Neuronal stem cell (in vitro differentiated cells): ENCODE results near the gene LRRC25.
A peak's percentile ranks its signal among the peaks of the same experiment; 100 is the strongest.

Experiments
- DNase-seq: peaks from one replicate; pipeline ENCODE4 v3.0.0-alpha.2; 2013; ENCODE audit warnings: low spot score
- H2AFZ ChIP-seq: one replicate; pipeline ENCODE4 v1.6.1; 2013; ENCODE audit warnings: mild to moderate bottlenecking, low read length, inconsistent platforms
- H2AK5ac ChIP-seq: 2 replicates; pipeline ENCODE4 v1.6.1; 2013; ENCODE audit warnings: low read depth, mild to moderate bottlenecking, inconsistent platforms, low read length, moderate library complexity, mixed read lengths
- H2BK120ac ChIP-seq: 2 replicates; pipeline ENCODE4 v1.6.1; 2013; ENCODE audit warnings: low read depth, mild to moderate bottlenecking, inconsistent platforms, low read length, moderate library complexity, mixed read lengths
- H2BK12ac ChIP-seq: one replicate; pipeline ENCODE4 v1.6.1; 2013; ENCODE audit warnings: low read length, inconsistent platforms
- H2BK15ac ChIP-seq: 2 replicates; pipeline ENCODE4 v1.6.1; 2013; ENCODE audit warnings: mild to moderate bottlenecking, low read length, inconsistent platforms, mixed read lengths
- H2BK5ac ChIP-seq: one replicate; pipeline ENCODE4 v1.6.1; 2013; ENCODE audit warnings: inconsistent platforms, mild to moderate bottlenecking, low read length, moderate library complexity
- H3K14ac ChIP-seq: one replicate; pipeline ENCODE4 v1.6.1; 2013; ENCODE audit warnings: low read length, inconsistent platforms
- H3K18ac ChIP-seq: 2 replicates; pipeline ENCODE4 v1.6.1; 2013; ENCODE audit warnings: low read length, inconsistent platforms
- H3K23ac ChIP-seq: 2 replicates; pipeline ENCODE4 v1.6.1; 2013; ENCODE audit warnings: low read depth, mild to moderate bottlenecking, mixed read lengths, low read length, inconsistent platforms; ENCODE audit not compliant: poor library complexity
- H3K27ac ChIP-seq: replicated peaks from 3 replicates; pipeline ENCODE4 v1.5.1; 2013; ENCODE audit warnings: low read length, inconsistent platforms
- H3K27me3 ChIP-seq, 3 experiments: 2 replicates each; pipeline ENCODE4 v1.6.1; 2013; ENCODE audit warnings: low read length in 3 of 3, mild to moderate bottlenecking in 2 of 3, inconsistent platforms in 1 of 3, low read depth in 1 of 3, mixed read lengths in 1 of 3, moderate library complexity in 1 of 3; ENCODE audit not compliant: control insufficient read depth in 3 of 3, insufficient read depth in 3 of 3
- H3K36me3 ChIP-seq, 2 donors: replicated peaks in 1 of 2; 2 replicates each; pipeline ENCODE4 v1.6.1; 2013; ENCODE audit warnings: low read length in 2 of 2; ENCODE audit not compliant: control insufficient read depth in 2 of 2, insufficient read depth in 2 of 2
- H3K4ac ChIP-seq: 2 replicates; pipeline ENCODE4 v1.6.1; 2013; ENCODE audit warnings: inconsistent platforms, mild to moderate bottlenecking, low read length, moderate library complexity
- H3K4me1 ChIP-seq, 2 donors: 1 replicate in 1 of 2; 2 replicates in 1 of 2; pipeline ENCODE4 v1.6.1; 2013; ENCODE audit warnings: low read length in 2 of 2, low read depth in 1 of 2; ENCODE audit not compliant: control insufficient read depth in 2 of 2, insufficient read depth in 1 of 2
- H3K4me2 ChIP-seq: one replicate; pipeline ENCODE4 v1.6.1; 2013; ENCODE audit warnings: mild to moderate bottlenecking, low read length, inconsistent platforms; ENCODE audit not compliant: insufficient read depth, poor library complexity, severe bottlenecking
- H3K4me3 ChIP-seq, 2 donors: 2 replicates each; pipeline ENCODE4 v1.5.1; 2013; ENCODE audit warnings: low read length in 2 of 2, mild to moderate bottlenecking in 2 of 2, inconsistent platforms in 1 of 2, moderate library complexity in 1 of 2
- H3K79me1 ChIP-seq: one replicate; pipeline ENCODE4 v1.6.1; 2013; ENCODE audit warnings: low read depth, mild to moderate bottlenecking, inconsistent platforms, low read length, moderate library complexity
- H3K9ac ChIP-seq: one replicate; pipeline ENCODE4 v1.6.1; 2013; ENCODE audit warnings: mild to moderate bottlenecking, low read depth, low read length, inconsistent platforms; ENCODE audit not compliant: poor library complexity
- H3K9me3 ChIP-seq, 2 donors: replicated peaks in 1 of 2; 2 replicates each; pipeline versions ENCODE3 to v1.6.1; 2013; ENCODE audit warnings: low read length in 2 of 2, mild to moderate bottlenecking in 2 of 2, inconsistent platforms in 1 of 2, low read depth in 1 of 2, mixed read lengths in 1 of 2, moderate library complexity in 1 of 2; ENCODE audit not compliant: control insufficient read depth in 2 of 2, insufficient read depth in 1 of 2
- H4K8ac ChIP-seq: one replicate; pipeline ENCODE4 v1.6.1; 2013; ENCODE audit warnings: low read depth, mild to moderate bottlenecking, inconsistent platforms, low read length, moderate library complexity
- H4K91ac ChIP-seq: one replicate; pipeline ENCODE4 v1.6.1; 2013; ENCODE audit warnings: low read length, low read depth, mild to moderate bottlenecking, inconsistent platforms; ENCODE audit not compliant: poor library complexity
- WGBS, 2 donors: extraction: QIAGEN DNeasy Blood & Tissue Kit; methylation state at CpG; one replicate each; pipeline ENCODE4 v1.1.7; 2013; ENCODE audit warnings: missing lambda C conversion rate in 2 of 2, mixed read lengths in 1 of 2; ENCODE audit not compliant: insufficient read length in 2 of 2, insufficient replicate concordance in 1 of 2; ENCODE audit errors: extremely low coverage in 2 of 2; 5-methylcytosine and 5-hydroxymethylcytosine counted together

Gene LRRC25

GRCh38 chr19:18380843-18381242, 16.6 kb downstream of the LRRC25 start:
- no peaks in the 10 kb centered on the region for H3K79me1 ChIP-seq
- H3K23ac ChIP-seq: no peak overlapping the region
- H3K27me3 ChIP-seq: no peaks in the 10 kb centered on the region
- no peak overlapping the region for H3K4me3 ChIP-seq
- no peak for DNase-seq
- no peak overlapping the region for H3K4me2 ChIP-seq
- H2AFZ ChIP-seq: no peak overlapping the region
- no peak overlapping the region for H2AK5ac ChIP-seq
- no peak overlapping the region for H3K9ac ChIP-seq
- no peak overlapping the region for H3K14ac ChIP-seq
- H3K4me1 ChIP-seq: peaks cover 2 to 5% of the 10 kb centered on the region in 2 donors
- no CpG with 5 or more reads among the region's 3 CpGs for WGBS, 2 donors
- no peak overlapping the region for H3K27ac ChIP-seq
- H2BK15ac ChIP-seq: peak overlapping the region; percentile 90
- no peak overlapping the region for H4K91ac ChIP-seq
- no peaks in the 10 kb centered on the region for H3K9me3 ChIP-seq
- H3K18ac ChIP-seq: no peak overlapping the region
- H3K36me3 ChIP-seq: no peaks in the 10 kb centered on the region
- H2BK12ac ChIP-seq: no peak overlapping the region
- no peak overlapping the region for H2BK5ac ChIP-seq
- peak overlapping the region; percentile 24 for H2BK120ac ChIP-seq
- peak overlapping the region; percentile 24 for H4K8ac ChIP-seq
- H3K4ac ChIP-seq: no peak overlapping the region

- H3K27ac ChIP-seq: no peak overlapping the region
- H2BK5ac ChIP-seq: peak overlapping the region; percentile 78
- peak overlapping the region; percentile 24 for H4K8ac ChIP-seq
- no peak overlapping the region for H4K91ac ChIP-seq
- no CpG with 5 or more reads among the region's 22 CpGs for WGBS, 2 donors
- H3K79me1 ChIP-seq: no peaks in the 10 kb centered on the region
- H3K18ac ChIP-seq: peak overlapping the region; percentile 52
- peak overlapping the region; percentile 24 for H2BK120ac ChIP-seq
- H3K23ac ChIP-seq: no peak overlapping the region
- H3K4me3 ChIP-seq: no peak overlapping the region
- peak overlapping the region; percentile 36 for H2AFZ ChIP-seq
- H3K4me1 ChIP-seq: peaks cover 0 to 1% of the 10 kb centered on the region in 2 donors
- H2BK12ac ChIP-seq: no peak overlapping the region
- H2BK15ac ChIP-seq: peak overlapping the region; percentile 90
- H2AK5ac ChIP-seq: peak overlapping the region; percentile 37
- no peaks in the 10 kb centered on the region for H3K9me3 ChIP-seq
- H3K9ac ChIP-seq: no peak overlapping the region
- no peaks in the 10 kb centered on the region for H3K27me3 ChIP-seq
- no peaks in the 10 kb centered on the region for H3K36me3 ChIP-seq
- H3K14ac ChIP-seq: no peak overlapping the region
- no peak overlapping the region for H3K4ac ChIP-seq
- no peak overlapping the region for H3K4me2 ChIP-seq
- DNase-seq: no peak
These were observed 17.3 kb downstream of the LRRC25 start for GRCh38 chr19:18379803-18380747.

- peaks cover 16 to 17% of the 10 kb centered on the region in 2 donors for H3K4me1 ChIP-seq
- no peak overlapping the region for H4K8ac ChIP-seq
- no peak overlapping the region for H2BK12ac ChIP-seq
- H3K9me3 ChIP-seq: no peaks in the 10 kb centered on the region
- no peak overlapping the region for H3K4ac ChIP-seq
- H3K14ac ChIP-seq: no peak overlapping the region
- H3K4me3 ChIP-seq: no peak overlapping the region
- no peak overlapping the region for H3K18ac ChIP-seq
- no peaks in the 10 kb centered on the region for H3K27me3 ChIP-seq
- no peak overlapping the region for H4K91ac ChIP-seq
- H3K23ac ChIP-seq: no peak overlapping the region
- H3K36me3 ChIP-seq: no peaks in the 10 kb centered on the region
- no peak overlapping the region for H3K27ac ChIP-seq
- H2AK5ac ChIP-seq: no peak overlapping the region
- WGBS, 2 donors: no CpG with 5 or more reads among the region's 6 CpGs
- no peak overlapping the region for H3K9ac ChIP-seq
- DNase-seq: no peak
- H3K4me2 ChIP-seq: no peak overlapping the region
- H2BK5ac ChIP-seq: no peak overlapping the region
- no peak overlapping the region for H2BK120ac ChIP-seq
- H3K79me1 ChIP-seq: no peaks in the 10 kb centered on the region
- no peak overlapping the region for H2BK15ac ChIP-seq
- H2AFZ ChIP-seq: no peak overlapping the region
These were observed 20.4 kb downstream of the LRRC25 start for GRCh38 chr19:18377026-18377425.

GRCh38 chr19:18373892-18374629, 23.4 kb downstream of the LRRC25 start:
- Histone ChIP-seq H4K91ac (peak overlapping the region; percentile 13), H3K4me1 (peaks cover 19 to 25% of the 10 kb centered on the region in 2 donors), H3K23ac (no peak overlapping the region), H3K9ac (no peak overlapping the region), H3K27me3 (no peaks in the 10 kb centered on the region), H2BK12ac (no peak overlapping the region), H2BK120ac (peak overlapping the region; percentile 38), H3K14ac (no peak overlapping the region), H2BK5ac (peak overlapping the region; percentile 27), H3K4ac (no peak overlapping the region), H4K8ac (no peak overlapping the region), H3K9me3 (no peaks in the 10 kb centered on the region), H3K27ac (peak overlapping the region; percentile 45), H2BK15ac (no peak overlapping the region), H3K36me3 (no peaks in the 10 kb centered on the region), H2AFZ (peak overlapping the region; percentile 51), H3K4me3 (no peak overlapping the region), H3K79me1 (no peaks in the 10 kb centered on the region), H2AK5ac (peak overlapping the region; percentile 34), H3K18ac (peak overlapping the region; percentile 71), H3K4me2 (no peak overlapping the region)
- no peak for DNase-seq
- no CpG with 5 or more reads among the region's 17 CpGs for WGBS, 2 donors
